DMS153 treated with DMSO at 0.1 percent for 48 hours (cell line): ENCODE measurements around the gene CSNK1G2.

ENCODE experiments used
- DNase-seq: peaks from one replicate; lab custom pipeline; 2025; ENCODE audit not compliant: unreplicated experiment; lab: John Stamatoyannopoulos, UW

CSNK1G2 gene

DNA sequence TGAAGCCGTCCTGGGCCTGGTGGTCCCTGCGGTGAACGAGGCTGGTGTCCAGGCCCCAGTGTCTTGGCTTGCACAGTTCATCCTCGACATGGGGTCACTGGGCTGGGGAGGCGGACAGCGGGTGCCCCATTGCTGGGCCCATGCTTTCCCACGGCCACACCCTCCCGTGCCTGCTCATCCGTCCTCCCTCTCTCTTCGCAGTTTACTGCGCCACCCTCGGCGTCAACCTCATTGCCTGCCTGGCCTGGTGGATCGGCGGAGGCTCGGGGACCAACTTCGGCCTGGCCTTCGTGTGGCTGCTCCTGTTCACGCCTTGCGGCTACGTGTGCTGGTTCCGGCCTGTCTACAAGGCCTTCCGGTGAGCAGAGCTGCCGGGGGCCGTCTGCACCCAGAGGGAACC lies 23.0 kb upstream of the CSNK1G2 start:
- no peak for DNase-seq

DNA sequence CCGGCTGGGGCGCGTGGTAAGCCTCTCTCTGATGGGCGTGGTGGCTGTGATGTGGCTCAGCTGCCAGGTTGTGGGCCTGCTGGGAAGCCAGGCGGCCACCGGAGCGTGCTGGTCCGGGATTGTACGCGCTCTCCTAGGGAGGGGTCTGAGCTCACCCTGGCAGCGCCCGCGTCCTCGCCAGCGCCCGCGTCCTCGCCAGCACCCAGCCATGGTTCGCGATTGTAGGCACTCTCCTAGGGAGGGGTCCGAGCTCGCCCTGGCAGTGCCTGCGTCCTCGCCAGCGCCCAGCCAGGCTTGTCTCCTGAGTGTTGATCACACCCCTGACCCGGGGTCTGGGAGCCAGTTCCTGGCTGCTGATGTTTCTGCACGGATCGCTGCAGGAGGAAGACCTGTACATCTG lies 22.0 kb upstream of the CSNK1G2 start:
- DNase-seq: no peak

DNA sequence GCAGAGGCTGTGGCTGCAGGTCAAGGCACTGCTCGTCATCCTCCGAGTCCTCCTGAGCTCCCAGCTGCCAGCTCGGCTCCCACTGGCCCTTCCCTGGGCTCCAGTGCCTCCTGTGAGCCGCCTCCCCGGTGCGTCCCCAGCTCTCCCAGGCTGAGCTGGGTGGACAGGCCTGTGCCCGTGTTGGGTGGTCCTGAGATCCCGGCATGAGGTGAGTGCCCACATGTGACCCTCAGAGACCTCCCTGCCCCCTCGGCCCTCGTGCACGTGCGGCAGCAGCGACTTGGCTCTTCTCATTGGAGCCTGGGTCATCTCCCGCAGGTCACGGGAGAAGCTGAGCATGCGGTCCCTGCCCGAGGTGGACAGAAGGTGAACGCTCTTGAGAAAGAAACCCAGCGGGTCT lies 20.3 kb upstream of the CSNK1G2 start:
- no peak for DNase-seq

DNA sequence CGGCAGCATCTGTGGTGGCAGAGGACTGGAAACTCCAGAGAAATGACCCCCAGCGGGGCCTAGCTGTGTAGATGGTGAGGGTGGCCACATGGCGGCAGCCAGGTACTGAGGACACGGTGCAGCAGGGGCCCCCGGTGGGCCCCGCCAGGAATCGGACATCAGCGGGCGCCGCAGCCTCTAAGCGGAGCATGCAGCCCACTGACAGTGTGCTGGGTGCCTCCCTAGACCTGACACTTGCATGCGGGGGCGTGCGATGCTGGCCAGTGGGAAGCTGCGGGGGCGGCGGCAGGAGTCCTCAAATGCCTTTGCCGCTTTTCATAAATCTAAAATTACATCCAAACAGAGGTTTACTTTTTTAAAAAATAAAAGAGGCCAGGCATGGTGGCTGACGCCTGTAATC lies 19.6 kb upstream of the CSNK1G2 start:
- no peak for DNase-seq

- no peak for DNase-seq
Measured at GRCh38 chr19:1921825-1922224, 19.1 kb upstream of the CSNK1G2 start.

DNA sequence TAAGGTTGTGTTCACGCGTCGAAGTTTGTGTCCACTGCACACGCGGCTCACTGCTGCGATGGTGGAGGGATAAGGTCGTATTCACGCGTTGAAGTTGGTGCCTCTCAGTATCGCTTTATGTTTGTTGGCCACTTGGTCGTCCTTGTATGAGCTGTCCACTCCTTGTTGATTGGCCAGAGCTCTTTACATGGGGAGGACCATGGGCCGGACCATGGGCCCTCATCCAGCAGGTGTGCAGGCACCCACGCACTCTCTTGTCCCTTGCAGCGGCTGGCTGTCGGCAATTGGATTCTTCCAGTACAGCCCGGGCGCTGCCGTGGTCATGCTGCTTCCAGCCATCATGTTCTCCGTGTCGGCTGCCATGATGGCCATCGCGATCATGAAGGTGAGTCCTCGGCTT lies 18.2 kb upstream of the CSNK1G2 start:
- DNase-seq: no peak

- no peak for DNase-seq
Measured at GRCh38 chr19:1923319-1923718, 17.7 kb upstream of the CSNK1G2 start.

DNA sequence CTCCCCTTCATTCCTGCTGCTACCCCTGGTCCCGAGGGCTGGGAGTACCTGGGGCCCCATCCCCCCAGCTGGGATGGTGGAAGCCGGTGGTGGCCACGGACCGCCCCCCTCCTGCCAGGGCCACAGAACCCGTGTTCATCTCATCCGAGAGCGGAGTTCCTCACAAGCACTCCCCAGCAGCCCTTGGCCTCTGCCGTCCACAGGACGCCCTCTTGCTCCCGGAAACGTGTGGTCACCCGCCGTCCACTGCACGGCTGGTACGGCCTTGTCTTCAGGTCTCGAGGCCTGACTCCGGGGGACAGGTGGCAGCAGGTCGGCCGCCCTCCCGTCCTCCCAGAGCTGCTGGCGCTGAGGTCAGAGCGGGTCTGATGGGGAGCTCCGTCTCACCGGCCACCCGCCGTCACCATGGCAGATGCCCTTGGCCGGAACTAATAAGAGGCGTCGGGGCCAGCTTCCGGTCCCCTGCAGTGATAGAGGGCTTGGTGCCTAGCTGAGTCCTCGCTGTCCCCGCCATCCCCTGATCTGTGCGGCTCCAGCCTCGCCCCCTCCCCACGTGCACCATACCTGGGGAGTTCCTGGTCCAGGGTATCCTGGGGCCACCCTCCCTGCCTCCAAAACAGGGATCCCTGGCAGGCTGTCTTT lies 16.5 kb upstream of the CSNK1G2 start:
- DNase-seq: no peak

GRCh38 chr19:1925544-1925943 lies 15.4 kb upstream of the CSNK1G2 start:
- DNase-seq: no peak

- DNase-seq: peak; percentile 5
Measured at GRCh38 chr19:1929021-1929742, 11.8 kb upstream of the CSNK1G2 start.

DNA sequence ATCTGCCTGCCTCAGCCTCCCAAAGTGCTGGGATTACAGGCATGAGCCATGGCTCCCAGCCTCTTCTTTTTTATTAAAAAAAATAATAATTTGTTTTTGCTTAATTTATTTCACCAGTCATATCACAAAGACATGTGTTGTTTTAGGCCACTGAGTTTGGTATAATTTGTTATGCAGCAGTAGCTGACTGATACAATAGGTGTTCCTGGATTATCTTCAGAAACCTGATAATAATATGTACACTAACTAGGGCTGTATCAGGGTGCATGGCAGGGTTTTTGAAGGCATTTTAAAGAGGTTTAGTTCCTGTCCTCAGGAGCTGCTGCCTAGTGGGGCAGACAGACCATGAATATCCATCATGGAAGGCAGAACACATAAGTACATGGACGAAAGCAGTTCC lies 9.5 kb upstream of the CSNK1G2 start:
- DNase-seq: no peak

- no peak for DNase-seq
Measured at GRCh38 chr19:1932395-1932794, 8.6 kb upstream of the CSNK1G2 start.

DNA sequence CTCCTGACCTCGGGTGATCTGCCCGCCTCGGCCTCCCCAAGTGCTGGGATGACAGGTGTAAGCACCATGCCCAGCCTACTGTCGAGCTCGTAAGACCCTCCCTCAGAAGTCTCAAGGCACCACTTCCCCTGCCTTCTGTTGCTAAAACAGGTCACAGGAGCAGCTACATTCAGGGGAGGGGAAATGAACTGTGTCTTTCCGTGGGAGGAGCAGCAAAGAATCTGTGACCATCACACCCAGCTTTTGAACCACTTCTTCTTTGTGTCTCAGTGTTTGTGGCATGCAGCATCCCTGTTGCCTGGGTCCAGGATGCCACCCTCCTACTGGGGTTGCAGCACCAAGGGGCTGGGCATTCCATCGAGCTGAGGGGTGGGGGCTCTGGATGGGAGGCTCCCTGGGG lies 7.7 kb upstream of the CSNK1G2 start:
- no peak for DNase-seq

DNA sequence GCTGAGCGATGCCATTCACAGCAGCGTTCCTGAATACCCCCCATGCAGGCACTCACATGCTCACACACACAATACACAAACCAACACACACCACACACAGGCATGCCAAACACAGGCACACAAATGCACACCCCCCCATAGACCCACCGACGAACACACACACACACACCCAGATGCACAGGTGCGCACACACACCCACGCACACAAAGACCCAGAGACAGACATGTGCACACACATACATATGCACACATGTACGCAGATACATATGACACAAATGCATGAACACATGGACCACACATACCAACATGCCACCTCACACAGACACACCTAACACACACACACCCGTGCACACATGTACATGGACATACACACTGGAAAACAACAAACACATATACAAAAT lies 7.0 kb upstream of the CSNK1G2 start:
- no peak for DNase-seq

GRCh38 chr19:1935484-1936208 lies 5.3 kb upstream of the CSNK1G2 start:
- no peak for DNase-seq

- no peak for DNase-seq
Measured at GRCh38 chr19:1936430-1936829, 4.5 kb upstream of the CSNK1G2 start.

- DNase-seq: no peak
Measured at GRCh38 chr19:1936916-1937610, 3.9 kb upstream of the CSNK1G2 start.

GRCh38 chr19:1938071-1938470 lies 2.9 kb upstream of the CSNK1G2 start:
- no peak for DNase-seq

DNA sequence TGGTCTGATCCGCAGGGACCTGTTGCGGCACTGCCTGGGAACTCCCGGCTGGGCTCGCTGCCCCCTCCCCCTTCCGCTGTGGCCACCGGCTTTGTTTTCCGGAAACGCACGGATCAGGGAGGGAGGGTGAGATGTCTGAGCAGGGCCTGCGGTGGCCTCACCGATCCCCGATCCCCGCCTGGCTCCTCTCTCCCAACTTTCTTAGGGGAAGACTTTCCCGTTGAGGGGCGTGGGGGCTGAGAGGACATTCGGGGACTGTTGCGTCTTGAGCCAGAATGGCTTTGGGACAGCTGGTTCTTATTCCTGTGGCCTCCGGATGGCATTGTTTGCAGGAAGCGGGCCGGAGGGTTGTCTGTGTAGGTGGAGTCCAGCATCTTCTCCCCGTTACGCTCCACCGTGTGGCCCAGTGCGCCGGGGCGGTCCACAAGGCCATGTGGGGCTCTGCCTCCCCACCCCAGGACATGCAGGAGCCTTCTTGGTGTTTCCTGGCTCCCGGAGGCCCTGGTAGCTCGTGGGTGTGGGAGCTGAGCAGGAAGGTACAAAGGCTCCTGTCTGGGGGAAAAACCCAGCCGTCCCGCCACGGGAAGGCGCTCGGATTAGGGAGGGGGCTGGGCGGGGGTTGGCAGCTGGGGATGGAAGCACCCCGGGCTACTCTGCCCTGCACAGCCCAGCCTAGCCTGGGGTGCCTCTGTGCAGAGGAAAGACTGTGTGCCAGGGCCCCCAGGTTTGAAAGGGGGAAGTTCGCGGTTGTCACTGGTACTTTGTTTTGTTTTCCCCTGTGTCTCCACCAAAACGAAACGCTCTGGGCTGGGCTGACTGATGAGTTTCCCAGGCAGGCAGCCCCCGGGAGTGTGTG lies 1.3 kb downstream of the CSNK1G2 start:
- DNase-seq: peak; percentile 25

DNA sequence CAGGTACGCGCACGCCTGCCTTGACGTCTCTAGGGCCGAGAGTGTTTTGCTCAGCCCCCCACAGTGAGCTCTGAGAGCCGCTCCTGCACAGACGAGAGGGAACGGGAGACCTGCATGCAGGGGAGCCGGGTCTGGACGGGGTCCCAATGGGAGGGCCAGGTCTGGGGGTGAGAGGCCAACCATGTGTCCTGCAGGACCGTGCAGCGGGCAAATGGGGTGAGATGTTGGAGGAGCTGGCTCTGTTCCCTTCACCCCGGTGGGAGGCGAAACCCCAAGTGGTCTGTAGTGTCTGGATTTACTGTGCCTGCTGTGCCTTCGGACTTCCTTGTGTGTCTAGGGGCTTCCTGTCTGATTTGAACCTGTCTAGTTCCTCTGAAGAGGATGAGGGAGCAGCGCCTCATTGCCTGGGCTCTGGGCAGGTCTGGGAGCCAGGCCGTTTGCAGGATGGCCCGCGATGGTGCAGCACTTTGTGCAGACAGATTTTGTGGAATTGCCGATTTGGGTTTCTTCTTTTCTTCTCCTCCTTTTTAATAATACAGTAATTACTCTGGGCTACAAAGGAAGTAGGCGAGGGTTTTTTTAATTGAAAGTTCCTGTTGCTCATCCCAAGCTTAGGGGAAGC lies 2.1 kb downstream of the CSNK1G2 start:
- DNase-seq: no peak
